HG02943 (cell line): ENCODE measurements around the gene PRSS22.

ENCODE experiments used
- ATAC-seq: cut with Tn5 transposase; IDR thresholded peaks from one replicate; pipeline ENCODE4 v1.9.1; 2021; ENCODE audit warnings: mild to moderate bottlenecking, low read depth, moderate library complexity; ENCODE audit not compliant: unreplicated experiment

The PRSS22 gene

DNA sequence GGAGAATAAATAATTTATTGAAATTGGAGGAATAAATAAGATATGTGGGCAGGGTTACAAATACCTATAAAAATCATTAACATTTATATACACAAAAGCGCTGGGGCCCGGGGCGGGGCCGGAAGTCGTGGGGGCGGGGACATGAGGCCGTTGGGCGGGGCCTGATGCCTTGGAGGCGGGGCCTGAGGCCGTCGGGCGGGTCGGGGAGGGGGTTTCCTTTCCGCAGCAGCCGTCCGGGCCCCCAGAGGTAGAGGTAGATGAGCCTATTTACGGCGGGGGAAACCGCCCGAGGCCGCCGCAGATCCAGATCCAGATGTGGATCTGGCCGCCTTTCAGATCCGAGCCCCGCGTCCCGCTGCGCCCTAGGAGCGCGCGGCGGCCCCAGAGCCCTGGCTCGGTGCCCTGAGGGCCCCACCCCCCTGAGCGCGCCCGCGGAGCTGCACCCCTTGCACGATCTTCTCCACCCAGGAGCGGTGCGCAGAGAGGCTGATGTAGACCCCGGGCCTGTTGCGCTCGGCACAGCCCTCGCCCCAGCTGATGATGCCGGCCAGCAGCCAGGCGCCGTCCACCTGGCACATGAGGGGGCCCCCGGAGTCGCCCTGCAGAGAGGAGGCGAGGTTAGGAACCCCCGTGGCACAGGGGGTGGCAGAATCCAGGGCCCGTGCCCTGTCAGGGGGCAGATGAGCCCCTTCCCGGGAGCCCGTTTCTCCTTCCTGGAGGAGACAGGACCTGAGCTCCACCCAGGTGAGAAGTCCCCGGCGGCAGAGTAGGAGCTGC lies 5.1 kb downstream of the PRSS22 start:
- ATAC-seq: no peak

DNA sequence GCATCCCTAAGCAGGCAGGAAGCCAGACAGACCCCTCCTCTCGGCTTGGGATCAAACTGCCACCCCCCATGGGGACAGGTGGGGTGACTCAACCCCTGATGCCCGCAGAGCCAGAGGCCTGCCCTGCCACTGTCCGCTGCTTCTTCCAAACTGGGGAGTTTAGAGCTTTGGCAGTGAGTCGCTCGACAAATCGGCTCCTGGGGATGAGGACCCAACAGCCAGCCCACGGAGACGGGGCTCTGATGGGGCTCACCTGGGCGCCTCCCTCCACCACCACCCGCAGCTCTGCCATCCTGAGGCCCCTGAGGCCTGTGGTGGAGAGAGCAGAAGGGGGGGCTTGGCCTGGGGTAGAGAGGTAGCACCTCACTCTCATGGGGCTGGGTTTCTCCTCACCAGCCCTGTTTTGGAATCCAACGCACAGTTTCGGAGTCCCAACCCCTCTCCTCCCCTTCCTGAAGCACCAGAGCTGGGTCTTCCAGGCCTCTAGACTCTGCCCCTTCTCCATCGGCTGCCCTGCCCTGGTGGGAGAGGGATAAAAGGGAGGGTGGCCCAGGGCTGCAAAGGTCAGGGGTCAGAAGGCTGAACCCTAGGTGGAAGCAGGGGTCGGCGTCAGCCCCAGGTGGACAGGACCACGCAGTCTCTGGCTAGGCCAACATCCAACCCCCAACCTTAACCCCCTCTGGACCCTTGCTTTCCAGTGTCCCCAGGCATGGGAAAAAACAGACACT lies 5.8 kb downstream of the PRSS22 start:
- ATAC-seq: no peak

- ATAC-seq: no peak
Observed at GRCh38 chr16:2848933-2849725, 8.8 kb downstream of the PRSS22 start.

GRCh38 chr16:2846511-2847310 lies 11.3 kb downstream of the PRSS22 start:
- ATAC-seq: no peak

DNA sequence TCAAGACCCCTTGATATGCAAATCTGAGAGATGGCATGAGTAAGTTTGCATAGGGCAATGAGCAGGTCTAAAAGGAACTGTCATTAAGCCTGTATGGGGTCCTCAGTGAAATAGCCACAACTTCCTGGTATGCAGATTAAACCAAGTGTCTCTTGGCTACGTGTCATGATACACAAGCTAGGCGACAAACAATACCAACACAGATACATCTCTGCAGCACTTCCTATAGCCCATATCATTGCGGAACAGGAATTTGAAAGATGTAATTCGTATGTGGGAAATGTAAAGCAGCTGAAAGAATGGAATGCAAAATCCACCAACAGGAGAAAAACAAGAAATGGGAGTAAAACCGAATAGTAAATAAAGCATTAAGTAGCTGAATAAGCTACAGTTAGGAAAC lies 12.9 kb downstream of the PRSS22 start:
- no peak for ATAC-seq

- ATAC-seq: no peak
Observed at GRCh38 chr16:2843526-2843925, 14.4 kb downstream of the PRSS22 start.

DNA sequence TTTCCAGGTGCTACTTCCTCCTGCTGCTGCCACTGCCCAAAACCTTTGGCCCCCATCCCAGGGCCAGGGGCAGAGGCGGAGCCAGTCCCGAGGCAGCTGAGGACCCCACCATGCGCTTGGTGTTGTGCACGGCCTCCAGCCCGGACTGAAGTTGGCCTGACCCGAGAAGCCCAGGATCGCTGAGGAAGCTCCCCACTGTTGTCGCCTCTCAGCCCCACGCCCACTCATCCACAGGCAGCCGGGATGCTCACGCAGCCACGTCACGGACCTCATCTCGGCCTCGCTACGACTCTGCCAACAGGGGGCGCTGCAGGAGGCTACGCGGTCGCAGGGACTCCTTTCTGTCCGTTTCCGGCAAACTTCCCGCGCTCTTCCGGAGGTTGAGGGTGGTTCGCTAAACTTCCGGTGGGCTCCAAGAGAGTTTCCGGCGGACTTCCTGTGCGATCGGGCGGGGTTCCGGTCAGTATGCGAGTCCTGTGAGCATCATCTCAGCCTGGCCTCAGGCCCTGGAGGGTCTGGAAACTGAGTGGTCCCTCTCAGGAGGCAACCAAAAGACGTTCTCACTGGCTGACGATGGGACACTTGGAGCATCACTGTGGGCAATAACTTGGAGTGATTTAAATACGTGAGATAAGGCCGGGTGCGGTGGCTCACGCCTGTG lies 15.5 kb downstream of the PRSS22 start:
- ATAC-seq: no peak

GRCh38 chr16:2841606-2842339 lies 16.2 kb downstream of the PRSS22 start:
- no peak for ATAC-seq

DNA sequence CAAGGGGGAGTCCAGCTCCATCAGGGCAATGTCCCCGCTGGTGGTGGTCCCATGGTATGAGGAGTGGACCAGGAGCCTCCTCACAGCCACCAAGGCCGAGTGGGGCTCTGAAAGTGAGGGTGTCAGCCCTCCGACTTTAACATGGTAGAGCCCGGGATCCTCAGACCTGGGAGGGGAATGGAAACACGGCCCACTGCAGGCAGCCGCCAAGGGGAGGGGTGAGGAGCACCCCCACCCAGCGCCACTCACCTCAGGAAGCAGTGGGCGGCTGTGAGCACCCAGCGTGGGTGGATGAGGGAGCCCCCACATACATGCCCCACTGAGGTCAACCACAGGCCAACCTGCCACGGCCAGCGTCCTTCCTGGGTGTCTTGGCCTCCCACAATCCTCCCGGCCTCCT lies 17.1 kb downstream of the PRSS22 start:
- no peak for ATAC-seq

DNA sequence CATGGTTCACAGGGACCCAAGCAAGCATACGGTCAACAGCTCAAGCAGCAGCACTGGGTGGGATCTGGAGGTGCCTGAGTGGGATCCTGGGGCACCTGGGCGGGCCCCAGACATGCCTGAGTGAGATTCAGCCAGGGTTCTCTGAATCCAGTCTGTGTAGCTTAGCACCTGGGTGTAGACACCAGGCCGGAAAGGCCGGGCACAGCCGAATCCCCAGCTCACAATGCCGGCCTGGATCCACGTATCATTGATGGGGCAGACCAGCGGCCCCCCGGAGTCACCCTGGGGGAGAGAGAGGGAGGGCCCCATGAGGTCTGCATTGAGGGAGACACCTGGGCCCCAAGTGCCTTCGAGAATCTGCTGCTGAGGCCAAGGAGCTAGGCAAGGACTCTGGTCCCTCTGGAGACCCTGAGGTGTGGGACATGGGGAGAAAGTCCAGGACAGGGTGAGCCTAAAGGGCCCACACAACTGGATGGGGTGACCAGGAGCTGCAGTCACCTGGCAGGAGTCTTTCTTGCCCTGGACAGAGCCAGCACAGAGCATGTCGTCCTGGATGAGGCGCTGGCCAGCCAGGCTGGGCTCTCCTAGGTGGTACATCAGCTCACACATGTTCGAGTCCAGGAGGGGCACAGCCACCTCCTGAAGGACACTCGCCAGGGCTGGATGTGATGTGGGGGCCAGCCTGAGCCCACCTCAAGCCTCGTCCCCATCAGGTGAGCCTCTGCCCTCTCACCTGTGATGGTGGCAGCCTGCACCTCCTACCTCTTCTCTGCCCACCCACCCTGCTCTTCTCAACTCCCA lies 18.1 kb downstream of the PRSS22 start:
- no peak for ATAC-seq

- ATAC-seq: no peak
Observed at GRCh38 chr16:2838928-2839327, 19.0 kb downstream of the PRSS22 start.

DNA sequence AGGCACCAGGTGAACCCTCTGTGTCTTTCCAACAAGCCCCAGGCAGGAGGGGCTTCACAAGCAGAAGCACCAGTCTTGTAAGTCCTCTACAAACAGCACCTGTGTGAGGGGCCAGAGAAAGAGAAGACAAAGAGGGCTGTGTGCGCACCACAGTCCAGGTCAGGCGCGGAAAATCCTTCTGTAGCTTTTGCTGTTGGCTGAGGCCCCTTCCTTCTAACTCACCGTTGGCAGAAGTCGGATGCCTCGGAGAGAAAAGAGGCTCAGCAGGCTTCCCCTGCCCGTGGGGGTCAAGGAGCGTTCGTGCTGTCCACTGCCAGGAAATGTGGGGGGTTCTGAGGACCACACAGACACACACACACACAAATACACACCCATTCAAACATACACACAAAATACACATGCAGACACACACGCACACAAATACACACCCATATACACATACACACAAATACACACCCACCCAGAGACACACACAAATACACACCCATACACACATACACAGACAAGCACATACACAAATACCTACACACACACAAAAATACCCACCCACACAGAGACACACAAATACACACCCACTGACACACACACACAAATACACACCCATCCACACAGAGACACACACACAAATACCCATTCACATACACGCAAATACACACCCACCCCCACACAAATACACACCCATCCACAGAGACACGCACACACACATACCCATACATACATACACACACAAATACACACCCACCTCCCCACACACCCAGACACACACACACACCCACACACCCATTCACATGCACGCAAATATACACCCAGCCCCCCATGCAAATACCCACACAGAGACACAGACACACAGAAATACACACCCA lies 21.1 kb downstream of the PRSS22 start:
- no peak for ATAC-seq

- no peak for ATAC-seq
Observed at GRCh38 chr16:2835638-2836493, 22.1 kb downstream of the PRSS22 start.

GRCh38 chr16:2834968-2835367 lies 23.0 kb downstream of the PRSS22 start:
- ATAC-seq: no peak

- no peak for ATAC-seq
Observed at GRCh38 chr16:2833776-2834175, 24.2 kb downstream of the PRSS22 start.

DNA sequence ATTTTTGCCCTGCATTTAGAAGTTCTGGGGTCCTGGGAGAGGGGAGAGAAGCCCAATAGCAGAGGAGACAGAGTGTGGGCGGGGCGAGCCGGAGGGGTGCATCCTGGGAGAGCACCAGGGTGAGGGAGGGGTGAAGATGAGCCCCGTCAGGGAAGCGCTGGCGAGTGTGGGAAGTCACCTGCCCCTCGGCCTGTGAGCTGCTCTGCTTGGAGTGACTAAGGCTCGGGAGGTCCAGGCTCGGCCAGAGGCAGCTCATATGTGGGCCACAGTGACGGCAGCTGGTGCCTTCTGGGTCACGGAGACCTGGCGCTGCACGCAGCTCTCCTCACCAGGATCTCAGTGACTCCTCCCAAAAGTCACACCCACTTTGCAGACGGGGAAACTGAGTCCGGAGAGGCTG lies 26.8 kb downstream of the PRSS22 start:
- no peak for ATAC-seq

DNA sequence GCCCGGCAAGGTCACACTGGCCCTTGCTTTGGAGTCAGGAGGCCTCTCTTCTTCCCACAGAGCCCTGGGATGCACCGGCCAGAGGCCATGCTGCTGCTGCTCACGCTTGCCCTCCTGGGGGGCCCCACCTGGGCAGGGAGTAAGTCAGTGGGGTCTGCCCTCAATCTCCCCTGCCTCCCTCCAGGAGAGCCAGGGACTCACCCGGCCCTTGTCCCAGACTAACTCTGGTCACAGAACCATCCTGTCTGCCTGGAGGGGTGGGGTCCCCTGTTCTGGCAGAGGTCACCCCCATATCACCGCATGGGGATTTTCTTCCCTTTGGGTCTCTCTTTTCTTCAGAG lies 27.6 kb downstream of the PRSS22 start:
- ATAC-seq: no peak
